ENCODE measurements around the gene ATP10B.

Gene ATP10B

DNA sequence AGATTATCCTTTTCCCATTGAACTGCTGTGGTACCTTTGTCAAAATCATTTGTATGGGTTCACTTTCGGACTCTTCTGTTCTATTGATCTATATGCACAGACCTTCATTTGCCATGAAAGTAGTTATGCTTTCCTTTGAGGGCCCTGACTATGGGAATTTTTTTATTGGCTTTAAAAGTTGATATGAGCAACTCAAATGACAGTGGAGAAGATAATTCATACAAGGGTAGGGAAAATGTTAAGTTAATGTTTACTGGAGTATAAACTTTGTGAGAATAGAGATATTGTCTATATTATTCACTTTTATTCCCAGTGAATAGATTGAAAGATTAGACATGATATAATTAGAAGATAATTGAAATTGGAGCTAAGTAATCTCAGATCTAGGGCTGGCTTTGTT lies 94.8 kb downstream of the ATP10B start:
- no peak for TF ChIP-seq CTCF (conservative IDR thresholded peaks at IDR 0.05; ENCODE audit: low read length)
- DNase-seq (ENCODE audit: low read depth): no peak
- no peak overlapping the region for H3K4me3 ChIP-seq (ENCODE audit: low read length)

GRCh38 chr5:160750938-160751657 lies 100.9 kb downstream of the ATP10B start:
- no peak for DNase-seq (ENCODE audit: low read depth)
- no peak overlapping the region for H3K4me3 ChIP-seq (ENCODE audit: low read length)
- no peak for TF ChIP-seq CTCF (conservative IDR thresholded peaks at IDR 0.05; ENCODE audit: low read length)

- TF ChIP-seq CTCF (conservative IDR thresholded peaks at IDR 0.05; ENCODE audit: low read length): no peak
- H3K4me3 ChIP-seq (ENCODE audit: low read length): no peak overlapping the region
- DNase-seq (ENCODE audit: low read depth): no peak
Measured at GRCh38 chr5:160749682-160750081, 102.3 kb downstream of the ATP10B start.

- no peak for DNase-seq (ENCODE audit: low read depth)
- no peak for TF ChIP-seq CTCF (conservative IDR thresholded peaks at IDR 0.05; ENCODE audit: low read length)
- H3K4me3 ChIP-seq (ENCODE audit: low read length): no peak overlapping the region
Measured at GRCh38 chr5:160749026-160749425, 103.0 kb downstream of the ATP10B start.

DNA sequence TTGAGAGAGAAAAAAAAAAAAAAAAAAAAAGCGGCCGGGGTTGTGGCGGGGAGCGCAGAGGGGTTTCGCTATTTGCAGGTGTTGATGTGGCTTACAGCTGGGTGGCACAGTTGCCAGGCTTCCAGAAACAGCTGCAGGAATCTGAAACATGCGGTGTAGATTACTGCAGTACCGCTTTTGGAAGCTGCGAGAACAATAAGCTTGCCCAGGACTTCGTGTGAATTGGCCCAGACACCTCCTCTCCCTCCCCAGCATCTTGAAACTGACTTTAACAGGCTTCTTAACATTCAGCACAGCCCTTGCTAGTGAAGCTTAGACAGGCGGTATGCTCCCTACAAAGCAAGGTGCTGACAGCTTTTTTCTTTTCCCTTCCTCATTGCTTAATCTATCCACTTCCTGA lies 104.0 kb downstream of the ATP10B start:
- H3K4me3 ChIP-seq (ENCODE audit: low read length): no peak overlapping the region
- no peak for TF ChIP-seq CTCF (conservative IDR thresholded peaks at IDR 0.05; ENCODE audit: low read length)
- DNase-seq (ENCODE audit: low read depth): no peak

- no peak for TF ChIP-seq CTCF (conservative IDR thresholded peaks at IDR 0.05; ENCODE audit: low read length)
- DNase-seq (ENCODE audit: low read depth): no peak
- H3K4me3 ChIP-seq (ENCODE audit: low read length): no peak overlapping the region
Measured at GRCh38 chr5:160747559-160747958, 104.5 kb downstream of the ATP10B start.

- DNase-seq (ENCODE audit: low read depth): no peak
- no peak for TF ChIP-seq CTCF (conservative IDR thresholded peaks at IDR 0.05; ENCODE audit: low read length)
- no peak overlapping the region for H3K4me3 ChIP-seq (ENCODE audit: low read length)
Measured at GRCh38 chr5:160744268-160745101, 107.5 kb downstream of the ATP10B start.

Data from AG10803 (cell line).